Measurements from ENCODE around the gene EPB41. TPM values are rescaled to one million over a fixed set of nuclear protein-coding genes. Genes with fewer than 3 reads are reported as not detected.

EPB41 gene
- total and polyA plus RNA-seq, 2 experiments from 2014 or later, result 26.8 to 112 TPM

DNA sequence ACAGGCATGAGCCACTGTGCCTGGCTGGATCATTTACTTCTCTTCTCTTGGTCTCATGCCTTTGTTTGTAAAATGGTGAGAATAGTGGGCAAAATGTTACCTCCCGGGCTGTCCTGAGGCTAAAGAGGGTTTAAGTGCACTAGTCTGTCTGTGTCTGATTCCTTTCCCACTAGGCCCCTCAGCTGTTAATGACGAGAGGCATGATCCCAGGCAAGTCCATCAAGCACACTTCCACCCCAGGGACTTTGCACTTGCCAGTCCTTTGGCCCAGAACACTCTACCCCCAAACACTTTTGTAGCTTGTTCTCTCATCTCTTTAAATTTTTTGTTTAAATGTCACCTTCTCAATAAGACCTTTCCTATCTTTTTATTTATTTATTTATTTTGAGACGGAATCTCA lies 13.8 kb upstream of the EPB41 start (continued):
- no peak for TF ChIP-seq EZH2phosphoT487 (IDR thresholded peaks at IDR 0.05; ENCODE audit: unreplicated experiment)
- TF ChIP-seq EZH2 (IDR thresholded peaks at IDR 0.05; ENCODE audit: low read depth, unreplicated experiment), result no peak
- no peak for TF ChIP-seq STAT1 (IDR thresholded peaks at IDR 0.05; ENCODE audit: unreplicated experiment)
- TF ChIP-seq REST (IDR thresholded peaks at IDR 0.05; ENCODE audit: unreplicated experiment), result no peak
- TF ChIP-seq POLR2AphosphoS5 (IDR thresholded peaks at IDR 0.05; ENCODE audit: low read depth), result no peak
- no peak for TF ChIP-seq ETS1 (IDR thresholded peaks at IDR 0.05)

DNA sequence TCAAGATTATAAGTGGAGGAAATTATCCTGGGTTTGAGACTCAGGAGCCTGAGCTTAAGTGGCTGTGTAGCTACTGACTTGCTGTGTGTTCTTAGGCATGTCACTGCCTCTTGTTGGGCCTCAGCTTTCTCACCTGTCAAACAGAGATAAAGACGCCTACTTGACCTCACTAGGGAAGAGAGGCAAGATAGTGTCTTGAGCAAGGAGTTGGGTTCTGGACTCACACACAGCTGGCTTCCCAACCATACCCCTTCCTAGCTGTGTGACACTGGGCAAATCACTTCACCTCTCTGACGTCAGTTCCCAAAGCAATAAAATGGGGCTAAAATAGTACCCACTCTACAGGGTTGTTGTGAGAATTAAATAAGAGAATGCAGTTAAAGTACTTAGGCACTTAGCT lies 11.6 kb upstream of the EPB41 start:
- no peak overlapping the region for H3K27ac Mint-ChIP-seq
- no peak overlapping the region for H3K4me2 ChIP-seq
- no peaks in the 10 kb centered on the region for H3K4me1 Mint-ChIP-seq
- no peaks in the 10 kb centered on the region for H3K36me3 Mint-ChIP-seq (ENCODE audit: low read depth)
- no peak for TF ChIP-seq CREB1 (CRISPR knock-in tag; IDR thresholded peaks at IDR 0.05; ENCODE audit: low read depth)
- H2AFZ ChIP-seq, result no peak overlapping the region
- H4K20me1 ChIP-seq (replicated peaks; ENCODE audit: insufficient read depth), result no peaks in the 10 kb centered on the region
- no peaks in the 10 kb centered on the region for H3K9me2 ChIP-seq (ENCODE audit: insufficient read depth)
- no peaks in the 10 kb centered on the region for H3K79me2 ChIP-seq (replicated peaks; ENCODE audit: insufficient read depth)
- ATAC-seq, result no peak
- no peak overlapping the region for H3K4me3 Mint-ChIP-seq
- 0 out of 3 replicates have a peak, but pooled peaks cover 4% of the 10 kb centered on the region for H3K9me3 Mint-ChIP-seq
- no peak for DNase-seq (ENCODE audit: low spot score)
- no peaks in the 10 kb centered on the region for H3F3A ChIP-seq (replicated peaks; ENCODE audit: low read depth)
- H3K27ac ChIP-seq (ENCODE audit: low read depth), result no peak overlapping the region
- no peaks in the 10 kb centered on the region for H3K4me1 ChIP-seq (ENCODE audit: insufficient read depth)
- H3K27me3 ChIP-seq (ENCODE audit: insufficient read depth), result no peaks in the 10 kb centered on the region
- H3K27me3 Mint-ChIP-seq (ENCODE audit: insufficient read depth, low read depth, poor library complexity), result peaks cover 3% of the 10 kb centered on the region
- no peak overlapping the region for H3K4me3 ChIP-seq
- no peaks in the 10 kb centered on the region for H3K36me3 ChIP-seq (ENCODE audit: insufficient read depth)

DNA sequence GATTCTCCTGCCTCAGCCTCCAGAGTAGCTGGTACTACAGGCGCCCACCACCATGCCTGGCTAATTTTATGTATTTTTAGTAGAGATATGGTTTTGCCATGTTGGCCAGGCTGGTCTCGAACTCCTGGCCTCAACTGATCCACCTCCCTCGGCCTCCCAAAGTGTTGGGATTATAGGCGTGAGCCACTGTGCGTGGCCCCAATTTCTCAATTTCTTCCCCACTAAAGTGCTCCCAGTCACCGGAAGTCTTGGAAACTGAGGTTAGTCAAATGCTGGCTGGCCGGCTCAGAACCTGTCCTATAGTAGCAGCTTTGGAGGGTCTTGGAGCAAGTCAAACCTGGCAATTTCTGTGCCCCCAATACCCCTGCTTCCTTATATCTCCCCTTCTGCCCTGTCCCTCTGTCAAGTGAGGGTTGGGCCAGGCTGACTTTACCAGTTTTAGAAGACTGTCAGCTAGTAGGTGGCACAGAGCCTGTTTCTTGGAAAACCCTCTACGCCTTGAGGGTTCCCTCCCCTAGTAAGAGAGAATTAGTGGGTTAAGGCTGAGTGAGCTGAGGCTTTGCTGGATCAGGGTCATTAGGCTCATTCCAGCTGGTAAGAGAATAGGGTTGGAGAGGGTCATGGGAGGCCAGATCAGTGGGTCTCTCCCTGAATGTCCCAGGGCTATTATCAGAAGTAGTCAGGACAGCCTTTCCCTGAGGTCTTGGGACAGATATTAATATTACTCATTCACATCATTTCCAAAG lies 8.3 kb upstream of the EPB41 start:
- Histone ChIP-seq H3K36me3 (ENCODE audit: insufficient read depth) (no peaks in the 10 kb centered on the region), H2AFZ (no peak overlapping the region), H3F3A (replicated peaks; ENCODE audit: low read depth) (no peaks in the 10 kb centered on the region), H3K79me2 (replicated peaks; ENCODE audit: insufficient read depth) (no peaks in the 10 kb centered on the region), H3K4me1 (ENCODE audit: insufficient read depth) (no peaks in the 10 kb centered on the region), H3K4me2 (no peak overlapping the region), H3K9me2 (ENCODE audit: insufficient read depth) (no peaks in the 10 kb centered on the region), H3K27me3 (ENCODE audit: insufficient read depth) (no peaks in the 10 kb centered on the region), H3K27ac (ENCODE audit: low read depth) (no peak overlapping the region), H4K20me1 (replicated peaks; ENCODE audit: insufficient read depth) (no peaks in the 10 kb centered on the region; the same call in 1 of the 2 replicates), H3K4me3 (no peak overlapping the region)
- H3K27ac Mint-ChIP-seq, result no peak overlapping the region
- no peaks in the 10 kb centered on the region for H3K36me3 Mint-ChIP-seq (ENCODE audit: low read depth)
- peaks cover 3% of the 10 kb centered on the region for H3K27me3 Mint-ChIP-seq (ENCODE audit: insufficient read depth, low read depth, poor library complexity)
- DNase-seq (ENCODE audit: low spot score) (no peak), ATAC-seq (no peak)
- H3K4me1 Mint-ChIP-seq, result no peaks in the 10 kb centered on the region; the same call in 2 of the 3 replicates
- H3K9me3 Mint-ChIP-seq, result 0 out of 3 replicates have a peak, but pooled peaks cover 4% of the 10 kb centered on the region
- no peak overlapping the region for H3K4me3 Mint-ChIP-seq
- TF ChIP-seq ETS1 (IDR thresholded peaks at IDR 0.05) (no peak), POLR2AphosphoS5 (IDR thresholded peaks at IDR 0.05; ENCODE audit: low read depth) (no peak), CTCF (conservative IDR thresholded peaks at IDR 0.05; ENCODE audit: low read depth in 2 of 2) (no peak), STAT1 (IDR thresholded peaks at IDR 0.05; ENCODE audit: unreplicated experiment) (no peak), CREB1 (CRISPR knock-in tag; IDR thresholded peaks at IDR 0.05; ENCODE audit: low read depth) (no peak), EZH2phosphoT487 (IDR thresholded peaks at IDR 0.05; ENCODE audit: unreplicated experiment) (no peak), JUNB (IDR thresholded peaks at IDR 0.05; ENCODE audit: unreplicated experiment) (no peak)
